HUES6 (cell line): ENCODE results near the gene PMM2.
"Not testable (repeated sequence)": the region's sequence is repeated elsewhere in the genome, so short reads cannot be mapped to it uniquely, and the experiment has no call there.

Experiments used
- H3K27ac ChIP-seq: 2 replicates; pipeline ENCODE4 v1.7.0; 2013; ENCODE audit warnings: low read depth, mild to moderate bottlenecking, low read length, inconsistent platforms
- H3K27me3 ChIP-seq: 2 replicates; pipeline ENCODE4 v1.6.1; 2013; ENCODE audit warnings: low read length; ENCODE audit not compliant: control insufficient read depth, insufficient read depth
- H3K36me3 ChIP-seq: 2 replicates; pipeline ENCODE4 v1.6.1; 2013; ENCODE audit warnings: low read length; ENCODE audit not compliant: control insufficient read depth, insufficient read depth
- H3K4me1 ChIP-seq: 2 replicates; pipeline ENCODE4 v1.6.1; 2013; ENCODE audit warnings: low read length; ENCODE audit not compliant: control insufficient read depth, insufficient read depth
- H3K4me3 ChIP-seq: 2 replicates; pipeline ENCODE4 v1.5.1; 2013; ENCODE audit warnings: low read depth, low read length
- H3K9ac ChIP-seq: one replicate; pipeline ENCODE4 v1.6.1; 2013; ENCODE audit warnings: mild to moderate bottlenecking, low read length
- H3K9me3 ChIP-seq: 2 replicates; pipeline ENCODE4 v1.6.1; 2013; ENCODE audit warnings: low read depth, low read length; ENCODE audit not compliant: control insufficient read depth, insufficient read depth

The PMM2 gene

GRCh38 chr16:8797364-8798173, at the start of gene PMM2, which contains the start of gene TMEM186:
Gene PMM2, plus strand, starts transcription at chr16:8797839. Its CDS starts 44 bp downstream, at chr16:8797883.
Gene TMEM186, minus strand, starts transcription at chr16:8797639. Its CDS starts 25 bp downstream, at chr16:8797614.
- Histone ChIP-seq H3K36me3 (peaks cover 35% of the 10 kb centered on the region), H3K4me1 (peaks cover 12% of the 10 kb centered on the region), H3K9me3 (no peaks in the 10 kb centered on the region), H3K27me3 (no peaks in the 10 kb centered on the region), H3K9ac (peak within 1 kb of the TSS; percentile 96), H3K27ac (peak within 1 kb of the TSS; percentile 92), H3K4me3 (peak within 1 kb of the TSS; percentile 94)

GRCh38 chr16:8748944-8749343, 48.7 kb upstream of the PMM2 start:
- H3K4me1 ChIP-seq, H3K27me3 ChIP-seq, H3K36me3 ChIP-seq, H3K27ac ChIP-seq, H3K9ac ChIP-seq, H3K4me3 ChIP-seq, H3K9me3 ChIP-seq: not testable (repeated sequence)

- Histone ChIP-seq H3K36me3 (no peaks in the 10 kb centered on the region), H3K9ac (no peak overlapping the region), H3K4me3 (no peak overlapping the region), H3K27ac (no peak overlapping the region), H3K4me1 (peaks cover 7% of the 10 kb centered on the region; the same call in 1 of the 2 replicates), H3K27me3 (no peaks in the 10 kb centered on the region), H3K9me3 (no peaks in the 10 kb centered on the region)
Observed at GRCh38 chr16:8751481-8752311, 45.9 kb upstream of the PMM2 start.

- Histone ChIP-seq H3K27me3 (no peaks in the 10 kb centered on the region), H3K36me3 (no peaks in the 10 kb centered on the region), H3K4me1 (peaks cover 7% of the 10 kb centered on the region; the same call in 1 of the 2 replicates), H3K27ac (no peak overlapping the region), H3K4me3 (no peak overlapping the region), H3K9ac (no peak overlapping the region), H3K9me3 (no peaks in the 10 kb centered on the region)
Observed at GRCh38 chr16:8752706-8753105, 44.9 kb upstream of the PMM2 start.

GRCh38 chr16:8753416-8754054, 44.1 kb upstream of the PMM2 start:
- Histone ChIP-seq H3K4me1 (peaks cover 7% of the 10 kb centered on the region; the same call in 1 of the 2 replicates), H3K27ac (no peak overlapping the region), H3K27me3 (no peaks in the 10 kb centered on the region), H3K4me3 (no peak overlapping the region), H3K9ac (no peak overlapping the region), H3K36me3 (no peaks in the 10 kb centered on the region), H3K9me3 (no peaks in the 10 kb centered on the region)

- Histone ChIP-seq H3K36me3 (no peaks in the 10 kb centered on the region), H3K9me3 (no peaks in the 10 kb centered on the region)
Observed at GRCh38 chr16:8756755-8757154, 40.9 kb upstream of the PMM2 start.

GRCh38 chr16:8758022-8758421, 39.6 kb upstream of the PMM2 start:
- H3K9ac ChIP-seq: no peak overlapping the region
- H3K4me1 ChIP-seq: no peaks in the 10 kb centered on the region
- H3K27me3 ChIP-seq: no peaks in the 10 kb centered on the region
- no peak overlapping the region for H3K27ac ChIP-seq
- H3K36me3 ChIP-seq: no peaks in the 10 kb centered on the region
- no peak overlapping the region for H3K4me3 ChIP-seq
- no peaks in the 10 kb centered on the region for H3K9me3 ChIP-seq

More at GRCh38 chr16:8756755-8757154, 40.9 kb upstream of the PMM2 start:
- Histone ChIP-seq H3K27ac (no peak overlapping the region), H3K4me1 (peaks cover 3% of the 10 kb centered on the region; the same call in 1 of the 2 replicates), H3K27me3 (no peaks in the 10 kb centered on the region), H3K4me3 (no peak overlapping the region), H3K9ac (no peak overlapping the region)

GRCh38 chr16:8760021-8760420, 37.6 kb upstream of the PMM2 start:
- H3K27me3 ChIP-seq: no peaks in the 10 kb centered on the region
- no peak overlapping the region for H3K9ac ChIP-seq
- H3K27ac ChIP-seq: no peak overlapping the region
- no peaks in the 10 kb centered on the region for H3K9me3 ChIP-seq
- H3K36me3 ChIP-seq: no peaks in the 10 kb centered on the region
- H3K4me3 ChIP-seq: no peak overlapping the region
- peaks cover 13% of the 10 kb centered on the region for H3K4me1 ChIP-seq

- Histone ChIP-seq H3K9ac (no peak overlapping the region), H3K27me3 (no peaks in the 10 kb centered on the region), H3K4me1 (peaks cover 13% of the 10 kb centered on the region), H3K9me3 (no peaks in the 10 kb centered on the region), H3K4me3 (no peak overlapping the region), H3K36me3 (no peaks in the 10 kb centered on the region), H3K27ac (no peak overlapping the region)
Observed at GRCh38 chr16:8761078-8761477, 36.6 kb upstream of the PMM2 start.

- H3K27ac ChIP-seq: no peak overlapping the region
- no peaks in the 10 kb centered on the region for H3K9me3 ChIP-seq
- no peaks in the 10 kb centered on the region for H3K27me3 ChIP-seq
- no peaks in the 10 kb centered on the region for H3K36me3 ChIP-seq
- no peak overlapping the region for H3K4me3 ChIP-seq
- H3K9ac ChIP-seq: no peak overlapping the region
- peaks cover 13% of the 10 kb centered on the region for H3K4me1 ChIP-seq
Observed at GRCh38 chr16:8762254-8762653, 35.4 kb upstream of the PMM2 start.
